ENCODE measurements around the gene GADD45B.

Gene GADD45B, protein sequence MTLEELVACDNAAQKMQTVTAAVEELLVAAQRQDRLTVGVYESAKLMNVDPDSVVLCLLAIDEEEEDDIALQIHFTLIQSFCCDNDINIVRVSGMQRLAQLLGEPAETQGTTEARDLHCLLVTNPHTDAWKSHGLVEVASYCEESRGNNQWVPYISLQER

GRCh38 chr19:2475702-2476450 lies at the start of gene GADD45B:
TSS of gene GADD45B (plus strand) at chr19:2476127. CDS start at chr19:2476359, 232 bp downstream.
- DNase-seq: peak; percentile 85

GRCh38 chr19:2426611-2427428 lies 49.1 kb upstream of the GADD45B start:
- DNase-seq: peak; percentile 49

DNA sequence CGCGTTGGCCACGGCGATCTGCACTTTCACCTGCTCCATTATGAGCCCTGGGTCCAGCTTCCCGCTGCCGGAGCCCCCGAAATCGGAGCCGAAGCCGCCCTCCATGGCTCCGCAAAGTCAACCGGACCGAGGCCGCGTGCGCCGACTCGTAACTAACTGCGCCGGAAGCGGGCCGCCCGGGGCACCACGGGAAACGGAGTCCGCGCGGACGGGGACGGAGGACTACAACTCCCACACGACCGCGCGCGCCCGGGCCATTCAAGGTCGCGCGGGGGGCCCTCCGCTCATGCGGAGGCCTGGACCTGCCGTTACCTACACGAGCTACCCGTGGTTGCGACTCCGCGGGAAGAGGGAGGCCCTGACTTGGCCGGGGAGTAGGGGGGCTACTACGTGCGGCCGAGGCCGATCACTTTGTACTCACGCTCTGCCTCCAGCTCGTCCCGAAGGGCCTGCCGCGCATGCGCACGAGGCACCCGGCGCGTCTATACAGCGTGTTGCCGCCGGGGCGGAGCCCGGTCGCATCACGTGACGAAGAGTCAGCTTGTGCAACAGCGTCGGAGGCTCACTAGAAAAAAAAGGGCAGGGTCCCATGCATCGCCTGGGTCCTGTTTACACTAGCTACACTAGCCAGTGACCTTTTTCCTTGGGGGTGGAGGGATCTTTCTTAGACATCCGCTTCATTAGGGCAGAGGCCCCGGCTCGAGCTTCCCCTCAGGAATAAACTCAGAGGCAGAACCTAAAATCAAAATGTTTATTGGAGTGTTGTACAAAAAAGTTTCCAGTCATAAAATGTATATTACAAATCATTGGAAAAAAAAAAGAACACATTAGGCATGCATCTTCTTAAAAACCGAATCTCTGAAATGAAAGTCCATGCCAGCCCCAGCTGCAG lies 48.3 kb upstream of the GADD45B start, which contains the start of gene TIMM13:
Gene TIMM13, minus strand, starts transcription at position 158 of the 892 bp plus-strand sequence. Its CDS starts 53 bp downstream, at position 105.
- peak; percentile 92 for DNase-seq

DNA sequence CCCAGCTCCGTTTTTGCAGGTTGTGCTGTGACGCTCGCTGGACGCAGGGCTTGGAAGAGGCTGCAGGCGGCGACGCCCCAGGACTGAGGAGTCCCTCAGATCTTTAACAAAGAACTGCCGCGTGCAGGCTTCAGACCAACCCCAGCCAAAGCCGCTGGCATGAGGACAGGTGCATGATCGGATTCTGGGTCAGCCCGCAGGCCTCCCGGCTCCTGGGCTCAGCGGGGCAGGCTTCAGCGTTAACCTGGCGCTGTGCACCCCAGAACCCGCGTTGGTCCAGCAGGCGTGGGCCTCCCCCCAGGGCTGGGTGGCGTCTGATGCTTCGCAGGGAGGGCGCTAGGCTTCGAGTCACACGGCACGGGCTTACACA lies 47.6 kb upstream of the GADD45B start:
- DNase-seq: no peak

- DNase-seq: no peak
These were observed 46.9 kb upstream of the GADD45B start for GRCh38 chr19:2428756-2429711.

DNA sequence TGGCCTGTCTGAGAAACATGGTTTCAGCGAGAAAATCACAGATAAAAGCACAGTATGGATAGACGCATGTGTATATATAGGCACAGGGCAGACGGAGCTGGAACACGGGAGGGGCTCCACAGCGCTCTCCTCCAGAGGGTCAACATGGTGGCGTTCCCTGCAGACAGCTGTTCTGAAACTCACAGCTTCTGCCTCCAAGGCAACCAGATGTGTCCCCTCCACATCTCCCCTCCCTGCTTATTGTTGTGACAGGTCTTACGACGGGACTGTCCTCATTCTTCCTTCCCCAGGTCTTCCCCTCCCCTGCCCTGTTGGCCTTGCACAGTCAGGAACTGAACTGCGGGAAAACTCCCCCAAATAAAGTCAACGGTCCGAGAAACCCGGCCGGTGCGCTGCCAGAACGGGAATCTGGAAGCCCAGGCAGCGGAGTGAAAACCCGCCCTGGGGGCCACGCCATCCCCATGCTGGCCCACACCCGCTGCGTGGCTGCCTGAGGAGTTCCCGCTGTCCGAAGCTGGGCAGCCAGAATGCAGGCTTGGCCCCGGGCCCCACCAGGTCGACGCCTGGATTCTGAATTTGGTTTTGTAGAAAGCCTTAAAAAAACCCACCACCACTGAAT lies 45.9 kb upstream of the GADD45B start:
- no peak for DNase-seq

GRCh38 chr19:2431318-2432055 lies 44.4 kb upstream of the GADD45B start:
- no peak for DNase-seq

- no peak for DNase-seq
These were observed 43.6 kb upstream of the GADD45B start for GRCh38 chr19:2432131-2432848.

DNA sequence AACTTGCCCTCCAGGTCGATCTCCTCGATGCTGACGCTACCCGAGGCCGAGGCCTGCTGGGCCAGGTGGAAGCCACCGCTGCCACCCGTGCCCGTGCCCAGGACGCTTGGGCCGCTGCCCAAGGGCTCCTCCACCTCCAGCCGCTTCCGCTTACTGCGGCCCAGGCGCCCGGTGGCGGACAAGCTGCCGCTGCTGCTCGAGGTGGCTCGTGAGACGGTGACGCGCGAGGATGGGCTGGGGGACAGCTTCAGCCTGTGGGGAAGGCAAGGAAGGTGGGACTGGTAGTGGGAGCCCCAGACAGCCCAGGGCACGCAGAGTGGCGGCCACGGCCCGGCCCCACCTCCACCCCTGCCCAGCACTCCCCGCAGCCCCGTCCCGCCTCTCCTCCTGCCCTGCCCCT lies 42.1 kb upstream of the GADD45B start:
- no peak for DNase-seq

DNA sequence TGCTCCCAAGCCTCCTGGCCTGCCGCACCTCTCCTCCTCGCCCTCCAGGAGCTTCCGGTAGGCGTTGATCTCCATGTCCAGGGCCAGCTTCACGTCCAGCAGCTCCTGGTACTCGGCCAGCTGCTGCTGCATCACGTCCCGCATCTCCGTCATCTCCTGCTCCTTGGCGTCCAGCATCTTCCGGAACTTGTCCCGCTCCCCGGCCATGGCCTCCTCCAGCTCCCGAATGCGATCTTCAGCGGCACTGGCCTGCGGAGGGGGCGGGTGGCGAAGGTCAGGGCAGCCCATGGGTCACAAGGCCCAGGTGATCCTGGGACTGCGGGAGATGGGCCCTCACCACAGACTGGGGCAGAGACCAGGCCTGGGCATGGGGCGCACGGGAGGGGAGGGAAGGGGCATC lies 41.7 kb upstream of the GADD45B start:
- no peak for DNase-seq

- no peak for DNase-seq
These were observed 41.1 kb upstream of the GADD45B start for GRCh38 chr19:2434721-2435265.

- no peak for DNase-seq
These were observed 39.5 kb upstream of the GADD45B start for GRCh38 chr19:2436384-2436783.

DNA sequence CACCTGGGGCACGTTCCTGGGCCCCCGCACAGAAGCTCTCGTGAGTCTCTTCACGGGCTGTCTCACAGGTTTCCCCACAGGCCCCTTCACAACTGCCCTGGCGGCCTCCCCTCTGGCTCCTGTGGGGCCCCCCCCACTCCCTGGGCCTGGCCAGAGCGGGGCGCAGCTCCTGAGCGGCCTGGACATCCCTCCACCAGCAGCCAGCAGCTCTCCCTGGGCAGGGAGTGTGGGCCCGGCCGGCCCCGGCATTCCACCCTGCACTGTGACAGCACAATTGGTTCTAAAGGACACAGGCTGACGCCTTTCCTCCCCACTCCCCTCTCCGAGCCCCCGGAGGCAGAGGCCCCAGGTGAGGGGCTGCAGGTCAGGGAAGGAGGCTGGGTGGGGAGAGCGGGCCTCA lies 39.0 kb upstream of the GADD45B start:
- DNase-seq: no peak

GRCh38 chr19:2438178-2438577 lies 37.7 kb upstream of the GADD45B start:
- DNase-seq: no peak

- no peak for DNase-seq
These were observed 35.4 kb upstream of the GADD45B start for GRCh38 chr19:2440515-2440914.

- no peak for DNase-seq
These were observed 34.7 kb upstream of the GADD45B start for GRCh38 chr19:2441096-2441752.

- no peak for DNase-seq
These were observed 32.7 kb upstream of the GADD45B start for GRCh38 chr19:2443116-2443784.

- no peak for DNase-seq
These were observed 32.1 kb upstream of the GADD45B start for GRCh38 chr19:2443785-2444182.

Measured in NCI-H146 (cell line).